Tibial artery (tissue), 4 donors: Measurements from ENCODE around the gene LRIG1.

ENCODE experiments used
- DNase-seq, 2 donors: peaks; one replicate each; pipeline ENCODE4 v3.0.0-alpha.2; 2019
- H3K27ac ChIP-seq, 2 donors: fragments of 200-600 bp; sonication (generic) in 1 of 2; 1 replicate in 1 of 2; 2 replicates in 1 of 2; pipeline ENCODE4 v1.5.1; 2018 to 2019; ENCODE audit warnings: mild to moderate bottlenecking in 1 of 2
- H3K27me3 ChIP-seq, 2 donors: fragments of 200-600 bp; sonication (generic) in 1 of 2; one replicate each; pipeline versions ENCODE4 v1.5.1 to v1.6.0; 2016 to 2019
- H3K36me3 ChIP-seq, 3 donors: fragments of 200-600 bp; sonication (generic) in 2 of 3; one replicate each; pipeline ENCODE4 v1.5.1; 2016 to 2019; ENCODE audit warnings: mild to moderate bottlenecking in 2 of 3
- H3K4me1 ChIP-seq, 4 donors: fragments of 200-600 bp; sonication (generic) in 2 of 4; 1 replicate in 3 of 4; 2 replicates in 1 of 4; pipeline ENCODE4 v1.5.1; 2016 to 2019
- H3K4me3 ChIP-seq, 2 donors: fragments of 200-600 bp; sonication (generic) in 1 of 2; 1 replicate in 1 of 2; 2 replicates in 1 of 2; pipeline ENCODE4 v1.5.1; 2018 to 2019; ENCODE audit warnings: mild to moderate bottlenecking in 2 of 2
- H3K9me3 ChIP-seq, 3 donors: fragments of 200-600 bp; sonication (generic) in 1 of 3; one replicate each; pipeline ENCODE4 v1.5.1; 2016 to 2019
- CTCF ChIP-seq, 2 experiments: fragments of 200-600 bp in 1 of 2; fragments of 450-650 bp in 1 of 2; IDR thresholded peaks; one replicate each; pipeline ENCODE4 v1.5.1; 2017 to 2019; ENCODE audit warnings: antibody characterized with exemption in 2 of 2, mild to moderate bottlenecking in 1 of 2, moderate library complexity in 1 of 2
- intact Hi-C: fragments of 100-400 bp; cut with DNase I; formaldehyde crosslinking; loops from one replicate; pipeline ENCODE4 v1.15.0; 2023; ENCODE audit warnings: low total_unique reads

Gene LRIG1

GRCh38 chr3:66433522-66433782, 67.4 kb downstream of the LRIG1 start:
- TF ChIP-seq CTCF (IDR thresholded peaks at IDR 0.05), result no peak
- Histone ChIP-seq H3K4me3 (no peak overlapping the region), H3K9me3 (no peaks in the 10 kb centered on the region), H3K36me3 (peaks cover 0 to 5% (median 0%) of the 10 kb centered on the region in 3 donors), H3K27ac (no peak overlapping the region), H3K4me1 (peaks cover 0 to 78% (median 41%) of the 10 kb centered on the region in 4 donors), H3K27me3 (no peaks in the 10 kb centered on the region)
- intact Hi-C loops, result no loop called here
- peak in 1 of 2 donors; percentile 21 for DNase-seq

- Histone ChIP-seq H3K4me1 (peaks cover 0 to 80% (median 46%) of the 10 kb centered on the region in 4 donors), H3K36me3 (peaks cover 0 to 5% (median 0%) of the 10 kb centered on the region in 3 donors), H3K27ac (no peak overlapping the region), H3K4me3 (no peak overlapping the region), H3K9me3 (no peaks in the 10 kb centered on the region), H3K27me3 (no peaks in the 10 kb centered on the region)
- intact Hi-C loops, result no loop called here
- TF ChIP-seq CTCF (IDR thresholded peaks at IDR 0.05), result no peak
- DNase-seq, result peak in 1 of 2 donors; percentile 62
Observed at GRCh38 chr3:66432767-66433521, 67.9 kb downstream of the LRIG1 start.

GRCh38 chr3:66432041-66432766, 68.6 kb downstream of the LRIG1 start:
- peaks cover 0 to 5% (median 0%) of the 10 kb centered on the region in 3 donors for H3K36me3 ChIP-seq
- H3K27me3 ChIP-seq, result no peaks in the 10 kb centered on the region
- TF ChIP-seq CTCF (IDR thresholded peaks at IDR 0.05), result no peak
- H3K9me3 ChIP-seq, result no peaks in the 10 kb centered on the region
- peaks cover 0 to 80% (median 50%) of the 10 kb centered on the region in 4 donors for H3K4me1 ChIP-seq
- H3K27ac ChIP-seq, result no peak overlapping the region
- intact Hi-C loops, result no loop called here
- H3K4me3 ChIP-seq, result no peak overlapping the region
- peak in 1 of 2 donors; percentile 52 for DNase-seq

GRCh38 chr3:66431494-66431893, 69.3 kb downstream of the LRIG1 start:
- H3K4me3 ChIP-seq, result no peak overlapping the region
- no peaks in the 10 kb centered on the region for H3K9me3 ChIP-seq
- intact Hi-C loops, result no loop called here
- no peak for TF ChIP-seq CTCF (IDR thresholded peaks at IDR 0.05)
- DNase-seq, result peak in 1 of 2 donors; percentile 63
- no peaks in the 10 kb centered on the region for H3K27me3 ChIP-seq
- H3K27ac ChIP-seq, result no peak overlapping the region
- H3K36me3 ChIP-seq, result peaks cover 0 to 5% (median 0%) of the 10 kb centered on the region in 3 donors
- H3K4me1 ChIP-seq, result peaks cover 0 to 77% (median 51%) of the 10 kb centered on the region in 4 donors

GRCh38 chr3:66430876-66431275, 69.9 kb downstream of the LRIG1 start:
- H3K4me1 ChIP-seq, result peaks cover 0 to 74% (median 50%) of the 10 kb centered on the region in 4 donors
- DNase-seq, result peak in 1 of 2 donors; percentile 48
- H3K27me3 ChIP-seq, result no peaks in the 10 kb centered on the region
- no peak overlapping the region for H3K27ac ChIP-seq
- no peak for TF ChIP-seq CTCF (IDR thresholded peaks at IDR 0.05)
- H3K4me3 ChIP-seq, result no peak overlapping the region
- intact Hi-C loops, result no loop called here
- no peaks in the 10 kb centered on the region for H3K9me3 ChIP-seq
- peaks cover 0 to 5% (median 0%) of the 10 kb centered on the region in 3 donors for H3K36me3 ChIP-seq
